Subcutaneous abdominal adipose tissue (tissue), 5 donors: Measurements from ENCODE around the gene CCL20.
"Not testable (repeated sequence)": the region's sequence is repeated elsewhere in the genome, so short reads cannot be mapped to it uniquely, and the experiment has no call there.

Source experiments
- H3K27ac ChIP-seq: one replicate; pipeline ENCODE4 v1.7.0; 2013; ENCODE audit warnings: low read depth, mild to moderate bottlenecking, inconsistent platforms, low read length, moderate library complexity
- H3K27me3 ChIP-seq, 5 donors: one replicate each; pipeline ENCODE4 v1.7.0; 2013; ENCODE audit warnings: low read length in 5 of 5, inconsistent platforms in 1 of 5; ENCODE audit not compliant: control insufficient read depth in 5 of 5, insufficient read depth in 4 of 5
- H3K36me3 ChIP-seq, 5 donors: one replicate each; pipeline ENCODE4 v1.7.0; 2013; ENCODE audit warnings: low read length in 5 of 5; ENCODE audit not compliant: control insufficient read depth in 5 of 5, insufficient read depth in 5 of 5
- H3K4me1 ChIP-seq, 5 donors: one replicate each; pipeline ENCODE4 v1.7.0; 2013; ENCODE audit warnings: low read length in 5 of 5, mild to moderate bottlenecking in 3 of 5, moderate library complexity in 1 of 5; ENCODE audit not compliant: control insufficient read depth in 5 of 5, insufficient read depth in 5 of 5
- H3K4me3 ChIP-seq, 5 donors: one replicate each; pipeline ENCODE4 v1.7.0; 2013; ENCODE audit warnings: low read length in 5 of 5, low read depth in 1 of 5
- H3K9ac ChIP-seq, 5 donors: one replicate each; pipeline ENCODE4 v1.7.0; 2013; ENCODE audit warnings: low read length in 5 of 5, mild to moderate bottlenecking in 4 of 5, moderate library complexity in 3 of 5
- H3K9me3 ChIP-seq, 5 donors: one replicate each; pipeline ENCODE4 v1.7.0; 2013; ENCODE audit warnings: low read length in 5 of 5; ENCODE audit not compliant: control insufficient read depth in 5 of 5
- donor health status: healthy.
- donor health status: healthy.
- donor health status: healthy.
- donor health status: healthy.
- donor health status: healthy.

The CCL20 gene

GRCh38 chr2:227829337-227829736 is 15.7 kb downstream of the CCL20 start:
- Histone ChIP-seq H3K27ac (no peak overlapping the region), H3K4me3 (no peak overlapping the region), H3K9me3 (no peaks in the 10 kb centered on the region), H3K4me1 (no peaks in the 10 kb centered on the region), H3K9ac (no peak overlapping the region), H3K27me3 (no peaks in the 10 kb centered on the region), H3K36me3 (no peaks in the 10 kb centered on the region)

- Histone ChIP-seq H3K27ac (no peak overlapping the region), H3K9me3 (no peaks in the 10 kb centered on the region), H3K27me3 (no peaks in the 10 kb centered on the region), H3K4me3 (no peak overlapping the region), H3K4me1 (no peaks in the 10 kb centered on the region), H3K36me3 (no peaks in the 10 kb centered on the region), H3K9ac (no peak overlapping the region)
These were observed 20.8 kb downstream of the CCL20 start for GRCh38 chr2:227834423-227834822.

GRCh38 chr2:227834916-227835650 is 21.4 kb downstream of the CCL20 start:
- H3K36me3 ChIP-seq = no peaks in the 10 kb centered on the region
- no peaks in the 10 kb centered on the region for H3K27me3 ChIP-seq
- no peak overlapping the region for H3K4me3 ChIP-seq
- H3K27ac ChIP-seq = no peak overlapping the region
- no peaks in the 10 kb centered on the region for H3K4me1 ChIP-seq
- H3K9ac ChIP-seq = no peak overlapping the region
- H3K9me3 ChIP-seq = no peaks in the 10 kb centered on the region

- not testable (repeated sequence) for H3K4me3 ChIP-seq, H3K36me3 ChIP-seq, H3K4me1 ChIP-seq, H3K9me3 ChIP-seq, H3K9ac ChIP-seq, H3K27ac ChIP-seq, H3K27me3 ChIP-seq
These were observed 25.9 kb downstream of the CCL20 start for GRCh38 chr2:227839339-227840129.

- no peaks in the 10 kb centered on the region for H3K9me3 ChIP-seq
- H3K27me3 ChIP-seq = no peaks in the 10 kb centered on the region
- no peak overlapping the region for H3K27ac ChIP-seq
- H3K9ac ChIP-seq = no peak overlapping the region
- H3K4me3 ChIP-seq = no peak overlapping the region
- no peaks in the 10 kb centered on the region for H3K4me1 ChIP-seq
- H3K36me3 ChIP-seq = no peaks in the 10 kb centered on the region
These were observed 33.2 kb downstream of the CCL20 start for GRCh38 chr2:227846831-227847230.

GRCh38 chr2:227848146-227848545 is 34.5 kb downstream of the CCL20 start:
- no peaks in the 10 kb centered on the region for H3K36me3 ChIP-seq
- H3K9me3 ChIP-seq = no peaks in the 10 kb centered on the region
- H3K27me3 ChIP-seq = no peaks in the 10 kb centered on the region
- no peak overlapping the region for H3K9ac ChIP-seq
- no peak overlapping the region for H3K27ac ChIP-seq
- no peaks in the 10 kb centered on the region for H3K4me1 ChIP-seq
- no peak overlapping the region for H3K4me3 ChIP-seq

- no peaks in the 10 kb centered on the region for H3K4me1 ChIP-seq
These were observed 34.9 kb downstream of the CCL20 start for GRCh38 chr2:227848586-227848985.

GRCh38 chr2:227849906-227850305 is 36.3 kb downstream of the CCL20 start:
- Histone ChIP-seq H3K27me3 (peaks cover 0 to 3% (median 0%) of the 10 kb centered on the region in 5 donors), H3K27ac (no peak overlapping the region), H3K9me3 (no peaks in the 10 kb centered on the region), H3K36me3 (no peaks in the 10 kb centered on the region), H3K4me3 (no peak overlapping the region), H3K9ac (no peak overlapping the region), H3K4me1 (no peaks in the 10 kb centered on the region)

More at GRCh38 chr2:227848586-227848985, 34.9 kb downstream of the CCL20 start:
- Histone ChIP-seq H3K36me3 (no peaks in the 10 kb centered on the region), H3K27ac (no peak overlapping the region), H3K9me3 (no peaks in the 10 kb centered on the region), H3K27me3 (no peaks in the 10 kb centered on the region), H3K4me3 (no peak overlapping the region), H3K9ac (no peak overlapping the region)

GRCh38 chr2:227853204-227853629 is 39.6 kb downstream of the CCL20 start:
- H3K27me3 ChIP-seq = peaks cover 0 to 3% (median 0%) of the 10 kb centered on the region in 5 donors

GRCh38 chr2:227853765-227854271 is 40.2 kb downstream of the CCL20 start:
- no peaks in the 10 kb centered on the region for H3K9me3 ChIP-seq
- H3K4me1 ChIP-seq = no peaks in the 10 kb centered on the region
- H3K36me3 ChIP-seq = no peaks in the 10 kb centered on the region
- no peak overlapping the region for H3K4me3 ChIP-seq
- H3K9ac ChIP-seq = no peak overlapping the region
- peaks cover 0 to 3% (median 0%) of the 10 kb centered on the region in 5 donors for H3K27me3 ChIP-seq
- H3K27ac ChIP-seq = no peak overlapping the region

More at GRCh38 chr2:227853204-227853629, 39.6 kb downstream of the CCL20 start:
- Histone ChIP-seq H3K9me3 (no peaks in the 10 kb centered on the region), H3K36me3 (no peaks in the 10 kb centered on the region), H3K27ac (no peak overlapping the region), H3K9ac (no peak overlapping the region), H3K4me1 (no peaks in the 10 kb centered on the region), H3K4me3 (no peak overlapping the region)
